ENCODE results near the gene DR1. TPM values are rescaled to one million over a fixed set of nuclear protein-coding genes. Genes with fewer than 3 reads are reported as not detected.

The DR1 gene
- total RNA-seq = 10 to 100 TPM; 45.1 to 50.3 (median 47.4) TPM
- long read RNA-seq, donor 1, full-length matches to known transcripts = 73 of 76 reads
- long read RNA-seq, donor 1, partial matches to known transcripts = 0 of 76 reads
- long read RNA-seq, donor 1, other reads (novel, unspliced or antisense) = 3 of 76 reads
- long read RNA-seq, donor 2, full-length matches to known transcripts = 16 of 21 reads
- long read RNA-seq, donor 2, partial matches to known transcripts = 2 of 21 reads
- long read RNA-seq, donor 2, other reads (novel, unspliced or antisense) = 3 of 21 reads

DNA sequence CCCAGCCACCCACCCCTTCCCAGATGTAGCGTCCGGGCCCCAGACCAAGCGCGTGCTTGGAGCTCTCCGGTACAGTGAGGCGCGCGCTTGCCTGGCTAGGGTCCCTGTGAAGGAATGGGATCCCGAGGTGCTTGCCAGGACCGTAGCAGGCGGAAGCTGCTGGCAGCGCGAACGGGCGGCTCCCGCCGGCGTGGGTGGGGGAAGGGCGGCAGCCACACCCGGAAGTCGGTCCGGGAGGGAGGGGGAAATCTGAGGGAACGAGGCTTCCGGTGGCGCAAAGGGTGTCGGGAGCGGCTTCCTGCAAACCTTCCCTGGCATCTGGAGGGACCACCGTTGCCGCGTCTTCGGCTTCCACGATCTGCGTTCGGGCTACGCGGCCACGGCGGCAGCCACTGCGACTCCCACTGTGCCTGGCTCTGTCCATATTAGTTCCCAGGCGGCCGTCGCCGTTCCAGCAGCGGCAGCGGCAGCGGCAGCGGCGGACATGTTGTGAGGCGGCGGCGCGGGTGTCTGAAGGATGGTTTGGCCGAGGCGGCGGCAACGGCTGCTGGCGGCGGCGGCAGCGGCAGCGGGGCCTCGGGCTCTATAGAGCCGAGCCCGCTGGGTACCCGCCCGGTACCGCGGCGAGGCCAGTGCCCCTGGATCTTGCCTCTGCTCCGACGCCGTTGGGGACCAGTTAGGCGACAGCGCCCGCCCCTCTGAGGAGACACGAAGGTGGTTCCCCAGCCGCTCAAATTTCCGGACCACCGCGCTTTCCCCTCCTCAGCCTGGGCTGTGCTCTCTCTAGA is at the start of gene DR1:
TSS of gene DR1 (plus strand) at position 275 of the 788 bp plus-strand sequence. CDS start 739 bp downstream, outside the sequence.
- no peaks in the 10 kb centered on the region for H3K36me3 ChIP-seq (ENCODE audit: low read depth)
- H3K4me3 ChIP-seq = peak within 1 kb of the TSS; percentile 88
- TF ChIP-seq, protein P1, sequence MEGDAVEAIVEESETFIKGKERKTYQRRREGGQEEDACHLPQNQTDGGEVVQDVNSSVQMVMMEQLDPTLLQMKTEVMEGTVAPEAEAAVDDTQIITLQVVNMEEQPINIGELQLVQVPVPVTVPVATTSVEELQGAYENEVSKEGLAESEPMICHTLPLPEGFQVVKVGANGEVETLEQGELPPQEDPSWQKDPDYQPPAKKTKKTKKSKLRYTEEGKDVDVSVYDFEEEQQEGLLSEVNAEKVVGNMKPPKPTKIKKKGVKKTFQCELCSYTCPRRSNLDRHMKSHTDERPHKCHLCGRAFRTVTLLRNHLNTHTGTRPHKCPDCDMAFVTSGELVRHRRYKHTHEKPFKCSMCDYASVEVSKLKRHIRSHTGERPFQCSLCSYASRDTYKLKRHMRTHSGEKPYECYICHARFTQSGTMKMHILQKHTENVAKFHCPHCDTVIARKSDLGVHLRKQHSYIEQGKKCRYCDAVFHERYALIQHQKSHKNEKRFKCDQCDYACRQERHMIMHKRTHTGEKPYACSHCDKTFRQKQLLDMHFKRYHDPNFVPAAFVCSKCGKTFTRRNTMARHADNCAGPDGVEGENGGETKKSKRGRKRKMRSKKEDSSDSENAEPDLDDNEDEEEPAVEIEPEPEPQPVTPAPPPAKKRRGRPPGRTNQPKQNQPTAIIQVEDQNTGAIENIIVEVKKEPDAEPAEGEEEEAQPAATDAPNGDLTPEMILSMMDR (IDR thresholded peaks at IDR 0.05) = no peak
- DNase-seq (peak; percentile 96 to 97 (median 96)), ATAC-seq (peak; percentile 98)
- intact Hi-C loops (cut with DNase I, micrococcal nuclease) = no loop called here
- H3K4me1 ChIP-seq (ENCODE audit: low read depth) = peaks cover 25% of the 10 kb centered on the region
- no peaks in the 10 kb centered on the region for H3K9me3 ChIP-seq

GRCh38 chr1:93296555-93297154 is 49.1 kb upstream of the DR1 start:
- ATAC-seq (no peak), DNase-seq (no peak)
- no peaks in the 10 kb centered on the region for H3K36me3 ChIP-seq (ENCODE audit: low read depth)
- no peak overlapping the region for H3K4me3 ChIP-seq
- TF ChIP-seq, protein P1 (IDR thresholded peaks at IDR 0.05) = no peak
- intact Hi-C loops (cut with DNase I, micrococcal nuclease) = no loop called here
- H3K4me1 ChIP-seq (ENCODE audit: low read depth) = no peaks in the 10 kb centered on the region
- no peaks in the 10 kb centered on the region for H3K9me3 ChIP-seq

DNA sequence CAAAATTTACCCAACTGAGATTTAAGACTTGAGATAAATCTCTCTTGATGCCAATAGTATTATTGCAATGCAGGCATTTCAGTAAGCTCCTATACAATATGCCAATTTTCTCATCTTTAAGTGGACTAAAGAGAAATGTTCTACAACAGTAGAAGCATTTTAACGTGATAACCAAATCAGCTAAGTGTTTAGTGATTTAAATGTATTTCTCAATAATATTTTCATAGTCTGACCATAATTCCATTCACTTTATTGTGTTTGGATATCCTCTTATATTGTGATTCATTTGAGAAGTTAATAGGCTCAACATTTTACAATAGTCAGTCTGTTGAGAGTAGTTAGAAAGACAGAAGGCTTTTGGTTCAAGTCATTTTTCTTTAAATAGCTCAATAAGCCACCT is 44.6 kb upstream of the DR1 start:
- no peak overlapping the region for H3K4me3 ChIP-seq
- no peaks in the 10 kb centered on the region for H3K36me3 ChIP-seq (ENCODE audit: low read depth)
- no peaks in the 10 kb centered on the region for H3K9me3 ChIP-seq
- DNase-seq = no peak
- no peaks in the 10 kb centered on the region for H3K4me1 ChIP-seq (ENCODE audit: low read depth)
- TF ChIP-seq, protein P1 (IDR thresholded peaks at IDR 0.05) = no peak
- ATAC-seq = no peak
- intact Hi-C loops (cut with DNase I, micrococcal nuclease) = loop anchor here in 1 of 2 donors (10.0 kb wide), 1 partner anchor 134 kb away; no protein-coding TSS in a partner anchor

DNA sequence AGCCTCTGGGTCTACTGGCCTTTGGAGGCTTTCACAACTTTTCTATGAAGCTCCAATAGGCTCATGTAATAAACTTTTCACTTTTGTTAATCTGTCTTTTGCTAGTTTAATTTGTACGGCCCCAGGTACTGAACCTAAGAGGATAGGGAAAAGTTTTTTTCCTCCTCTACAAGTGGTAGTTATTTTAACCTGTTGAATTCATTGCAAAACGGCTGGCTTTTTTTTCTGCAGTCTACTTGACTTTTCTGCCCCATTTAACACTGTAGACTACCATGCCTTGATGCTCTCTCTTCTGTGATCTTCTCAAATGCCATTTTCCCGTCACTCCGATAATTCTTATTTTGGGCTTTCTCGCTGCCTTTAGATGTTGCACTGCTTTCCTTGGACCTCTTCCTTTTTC is 43.6 kb upstream of the DR1 start:
- no peaks in the 10 kb centered on the region for H3K36me3 ChIP-seq (ENCODE audit: low read depth)
- TF ChIP-seq, protein P1 (IDR thresholded peaks at IDR 0.05) = no peak
- no peaks in the 10 kb centered on the region for H3K4me1 ChIP-seq (ENCODE audit: low read depth)
- no peak for DNase-seq
- no peak overlapping the region for H3K4me3 ChIP-seq
- no peak for ATAC-seq
- H3K9me3 ChIP-seq = no peaks in the 10 kb centered on the region
- intact Hi-C loops (cut with DNase I, micrococcal nuclease) = loop anchor here in 1 of 2 donors (10.0 kb wide), 1 partner anchor 133 kb away; no protein-coding TSS in a partner anchor

DNA sequence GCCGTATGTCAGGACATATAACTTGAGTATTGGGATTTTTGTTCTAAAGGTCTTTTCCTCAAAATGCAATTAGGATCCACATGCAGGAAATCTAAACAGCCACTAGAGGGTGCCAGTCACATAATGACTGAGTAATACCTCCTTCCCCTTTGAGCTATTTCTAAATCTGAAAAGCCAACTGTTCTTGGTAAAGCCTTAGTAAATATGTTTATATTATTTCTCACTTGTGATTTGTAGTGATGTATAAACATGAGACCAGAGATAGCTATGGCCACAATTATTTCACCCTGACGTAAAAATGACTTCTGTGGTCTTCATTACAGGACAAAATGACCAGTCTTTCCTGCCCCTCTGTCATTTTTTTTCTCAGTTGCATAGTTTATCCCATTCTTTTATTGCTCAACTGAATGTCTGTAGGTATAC is 41.0 kb upstream of the DR1 start:
- peak in 1 of 3 donors; percentile 73 for DNase-seq
- H3K4me3 ChIP-seq = no peak overlapping the region
- intact Hi-C loops (cut with DNase I, micrococcal nuclease) = loop anchor here in 1 of 2 donors (10.0 kb wide), 1 partner anchor 130 kb away; no protein-coding TSS in a partner anchor
- no peaks in the 10 kb centered on the region for H3K4me1 ChIP-seq (ENCODE audit: low read depth)
- H3K36me3 ChIP-seq (ENCODE audit: low read depth) = no peaks in the 10 kb centered on the region
- ATAC-seq = peak; percentile 79
- TF ChIP-seq, protein P1 (IDR thresholded peaks at IDR 0.05) = peak; percentile 80
- no peaks in the 10 kb centered on the region for H3K9me3 ChIP-seq
